Endothelial cell of umbilical vein (primary cell): ENCODE measurements around the gene UNC119.

Source experiments
- CTCF ChIP-seq, 2 donors: IDR thresholded peaks; 1 replicate in 1 of 2; 2 replicates in 1 of 2; pipeline ENCODE4 v1.5.1; 2011; ENCODE audit warnings: low read length in 2 of 2, mild to moderate bottlenecking in 2 of 2, moderate library complexity in 2 of 2, control low read depth in 1 of 2, inconsistent platforms in 1 of 2, low read depth in 1 of 2; ENCODE audit not compliant: insufficient read depth in 1 of 2; ENCODE audit errors: extremely low read depth in 1 of 2
- EZH2 ChIP-seq: IDR thresholded peaks from 2 replicates; pipeline ENCODE4 v1.6.1; 2012; ENCODE audit warnings: borderline replicate concordance, low read depth, mild to moderate bottlenecking, moderate library complexity, low read length, inconsistent platforms; ENCODE audit not compliant: severe bottlenecking
- FOS ChIP-seq: IDR thresholded peaks from 2 replicates; pipeline ENCODE4 v1.6.1; 2011; ENCODE audit warnings: mild to moderate bottlenecking, low read length, moderate library complexity, borderline replicate concordance; ENCODE audit not compliant: insufficient read depth
- GATA2 ChIP-seq: IDR thresholded peaks from 2 replicates; pipeline ENCODE4 v1.7.0; 2011; ENCODE audit warnings: low read depth, mild to moderate bottlenecking, moderate library complexity, mixed read lengths, low read length; ENCODE audit not compliant: insufficient read length, insufficient read depth
- MAX ChIP-seq: IDR thresholded peaks from 2 replicates; pipeline ENCODE4 v1.6.1; 2011; ENCODE audit not compliant: insufficient read depth, insufficient read length
- MYC ChIP-seq: IDR thresholded peaks from one replicate; pipeline ENCODE4 v1.6.1; 2011; ENCODE audit warnings: mild to moderate bottlenecking, low read depth, low read length
- POLR2A ChIP-seq: IDR thresholded peaks from 2 replicates; pipeline ENCODE4 v1.6.1; 2012; ENCODE audit warnings: low read depth, mild to moderate bottlenecking, control low read depth, low read length
- POLR2AphosphoS5 ChIP-seq: IDR thresholded peaks from 2 replicates; pipeline ENCODE4 v1.6.1; 2012; ENCODE audit warnings: low read depth, mild to moderate bottlenecking, control low read depth, low read length, moderate library complexity; ENCODE audit not compliant: insufficient read depth

DNA sequence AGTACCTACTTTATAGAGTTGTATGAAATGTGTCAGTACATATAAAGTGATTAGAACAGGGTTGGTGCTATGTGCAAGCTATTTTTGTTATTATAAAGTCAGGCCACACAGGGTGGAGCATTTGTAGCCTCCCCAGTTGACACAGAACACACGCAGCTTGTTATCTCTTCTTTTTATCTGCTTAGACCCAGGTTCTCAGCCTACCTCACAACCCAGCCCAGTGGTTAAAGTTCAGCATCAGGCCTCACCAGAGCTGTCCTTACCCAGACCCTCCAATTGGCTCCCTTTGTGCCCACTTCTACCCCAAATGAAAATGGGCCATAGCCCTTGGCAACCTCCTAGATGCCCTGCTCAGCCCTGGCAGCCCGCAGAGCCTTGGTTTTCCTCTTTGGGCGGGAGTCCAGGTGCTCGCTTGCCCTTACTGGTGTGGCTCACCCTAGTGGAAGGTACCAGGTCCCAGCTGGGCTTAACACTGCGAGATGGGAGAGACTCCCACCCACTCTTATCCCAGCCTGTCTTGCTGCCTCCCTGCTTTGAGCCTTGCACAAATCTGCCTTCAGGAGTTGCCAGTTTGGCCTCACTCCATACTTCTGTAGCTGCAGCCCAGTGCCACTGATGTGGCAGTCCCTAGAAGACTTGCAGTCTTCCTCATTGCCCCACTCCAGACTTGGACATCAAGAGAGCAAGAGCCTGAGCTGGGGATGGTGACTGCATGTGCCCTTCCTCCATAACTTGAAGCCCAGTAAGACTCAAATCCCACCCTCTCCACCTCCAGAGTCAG is 20.0 kb upstream of the UNC119 start:
- TF ChIP-seq POLR2A (no peak), CTCF (IDR thresholded peaks at IDR 0.05; ENCODE audit: extremely low read depth in 1 of 2, insufficient read depth in 1 of 2, low read depth in 1 of 2, low read length in 2 of 2) (no peak), POLR2AphosphoS5 (no peak), GATA2 (no peak), MYC (no peak), EZH2 (no peak), MAX (no peak), FOS (no peak)
